ENCODE data around the gene PTPN14.
"Not testable (repeated sequence)": the region's sequence is repeated elsewhere in the genome, so short reads cannot be mapped to it uniquely, and the experiment has no call there.

PTPN14 gene

GRCh38 chr1:214402613-214403083 is 148.8 kb downstream of the PTPN14 start:
- DNase-seq = no peak

DNA sequence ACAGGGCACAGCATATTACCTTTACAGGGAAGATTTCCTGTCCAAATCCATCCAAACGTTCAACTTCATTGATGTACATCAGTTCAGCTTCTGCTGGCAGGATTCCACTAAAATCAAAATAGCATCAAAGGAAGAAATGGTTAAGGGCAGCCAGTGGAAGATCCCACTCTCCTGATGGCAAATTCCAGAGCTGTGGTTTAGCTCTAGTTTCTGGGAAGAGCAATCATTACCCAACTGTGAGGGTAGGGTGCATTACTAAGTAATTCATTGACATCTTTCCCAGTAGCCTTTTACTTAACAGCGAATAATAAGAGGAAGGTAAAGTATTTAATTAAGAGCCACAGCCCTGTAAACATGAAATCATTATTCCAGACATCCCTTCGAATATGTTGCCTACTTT is 149.7 kb downstream of the PTPN14 start:
- no peak for DNase-seq

GRCh38 chr1:214400131-214400530 is 151.3 kb downstream of the PTPN14 start:
- no peak for DNase-seq

- DNase-seq = no peak
Measured at GRCh38 chr1:214398490-214398889, 152.9 kb downstream of the PTPN14 start.

DNA sequence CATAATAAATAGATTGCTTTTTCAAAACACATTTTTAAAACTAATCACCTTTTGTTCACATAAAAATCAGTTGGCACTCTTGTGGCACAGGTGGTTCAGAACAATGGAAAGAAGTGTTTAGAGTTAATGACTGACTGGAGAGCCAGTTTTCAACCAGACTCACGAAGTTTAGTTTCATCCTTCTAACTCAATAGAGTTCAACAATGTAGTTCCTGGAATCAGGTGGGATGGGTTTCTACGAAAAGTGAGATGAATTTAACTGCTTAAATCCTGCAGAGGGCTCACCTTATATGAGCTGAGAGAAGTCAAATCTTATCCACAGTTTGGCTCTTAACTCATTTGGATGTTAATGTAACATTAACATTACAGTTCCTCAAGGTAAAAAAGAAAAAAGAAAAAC is 153.9 kb downstream of the PTPN14 start:
- DNase-seq = no peak

DNA sequence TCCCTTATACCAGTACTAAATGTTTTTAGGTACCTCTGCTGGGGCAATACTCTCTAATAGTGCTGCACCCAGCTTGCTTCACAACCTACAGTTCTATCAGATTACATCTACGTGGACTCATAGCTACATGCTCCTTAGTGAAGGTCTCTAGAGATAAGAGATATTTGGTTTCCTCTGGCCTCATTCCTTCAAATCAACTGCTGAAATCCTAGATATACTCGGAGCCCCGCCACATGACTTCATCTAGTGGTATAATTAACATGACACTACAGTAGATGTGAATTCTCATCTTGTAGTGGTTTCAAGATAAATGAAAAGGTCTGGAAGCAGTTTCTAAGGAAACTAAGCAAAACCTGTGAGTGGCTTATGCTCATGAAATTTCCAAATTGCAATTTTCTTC is 155.1 kb downstream of the PTPN14 start:
- no peak for DNase-seq

GRCh38 chr1:214394569-214394968 is 156.8 kb downstream of the PTPN14 start:
- not testable (repeated sequence) for DNase-seq

GRCh38 chr1:214393086-214393485 is 158.3 kb downstream of the PTPN14 start:
- no peak for DNase-seq

DNA sequence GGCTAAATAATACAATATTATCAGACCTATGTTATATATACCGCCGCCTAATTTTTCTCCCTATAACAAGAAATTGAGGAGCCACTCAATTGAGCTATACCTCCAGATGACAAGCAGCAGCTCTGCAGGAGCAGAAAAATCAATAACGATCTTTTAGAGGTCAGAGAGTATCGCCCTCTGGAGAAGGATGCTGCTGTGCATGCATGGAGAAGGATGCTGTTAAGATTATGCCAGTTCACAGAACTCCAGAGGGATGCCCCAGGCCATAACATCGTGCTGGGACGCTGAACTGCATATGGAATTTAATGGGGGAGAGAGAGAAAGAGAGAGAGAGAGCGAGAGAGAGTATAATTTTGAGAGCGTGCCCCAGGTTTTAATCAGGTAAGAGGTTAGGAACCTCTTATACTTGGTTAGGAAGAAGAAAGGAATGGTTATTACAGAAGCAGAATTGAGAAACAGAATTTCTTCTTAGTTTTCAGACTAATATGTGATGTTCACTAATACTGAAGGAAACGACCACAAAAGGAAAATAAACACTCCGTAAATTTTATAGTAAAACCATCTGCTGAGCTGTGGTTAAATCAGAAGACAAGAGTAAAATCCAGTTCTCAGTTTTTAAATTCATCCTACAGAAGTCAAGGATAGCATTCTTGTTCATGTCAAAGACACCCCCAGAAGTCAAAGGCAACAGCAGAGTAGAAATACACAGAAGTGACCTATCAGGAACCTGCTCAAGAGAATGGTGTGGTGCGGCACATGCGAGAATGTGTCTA is 159.3 kb downstream of the PTPN14 start:
- no peak for DNase-seq

GRCh38 chr1:214389734-214390133 is 161.7 kb downstream of the PTPN14 start:
- DNase-seq = no peak

DNA sequence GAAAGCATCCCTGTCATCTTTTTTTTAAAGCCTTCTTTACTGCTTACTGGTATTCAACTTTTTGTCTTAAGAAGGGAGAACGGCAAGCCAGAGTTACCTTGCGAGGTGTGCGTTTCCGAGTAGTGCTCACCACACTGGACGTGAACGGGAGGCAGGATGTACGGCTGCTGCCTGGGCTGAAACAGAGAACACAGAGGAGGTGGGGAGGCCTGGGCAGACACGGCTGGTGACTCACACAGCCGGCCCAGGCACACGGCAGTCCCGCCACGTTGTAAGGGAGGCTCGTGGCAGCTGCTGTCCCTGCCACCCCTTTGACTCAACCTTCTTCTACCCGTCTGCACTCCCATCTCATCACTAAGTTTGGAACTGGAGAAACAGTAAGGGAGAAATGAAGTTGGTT is 164.7 kb downstream of the PTPN14 start:
- DNase-seq = no peak

GRCh38 chr1:214386333-214386732 is 165.1 kb downstream of the PTPN14 start:
- no peak for DNase-seq

DNA sequence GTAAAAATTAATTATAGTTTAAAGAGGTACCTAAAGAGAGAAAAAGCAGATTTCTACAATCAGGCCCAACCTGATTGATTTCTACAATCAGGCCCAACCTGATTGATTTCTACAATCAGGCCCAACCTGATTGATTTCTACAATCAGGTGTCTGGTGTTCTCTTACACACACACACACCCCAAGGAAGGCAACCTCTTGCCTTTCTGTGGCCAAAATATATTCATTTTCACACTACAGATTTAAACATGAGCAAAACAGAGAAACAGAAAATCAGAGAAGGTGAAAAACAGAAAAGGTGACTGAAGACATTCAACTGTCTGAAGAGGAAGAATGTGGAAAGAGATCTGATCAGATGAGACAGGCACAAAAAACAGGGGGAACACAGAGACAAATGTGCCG is 166.0 kb downstream of the PTPN14 start:
- no peak for DNase-seq

- no peak for DNase-seq
Measured at GRCh38 chr1:214384373-214385079, 166.9 kb downstream of the PTPN14 start.

DNA sequence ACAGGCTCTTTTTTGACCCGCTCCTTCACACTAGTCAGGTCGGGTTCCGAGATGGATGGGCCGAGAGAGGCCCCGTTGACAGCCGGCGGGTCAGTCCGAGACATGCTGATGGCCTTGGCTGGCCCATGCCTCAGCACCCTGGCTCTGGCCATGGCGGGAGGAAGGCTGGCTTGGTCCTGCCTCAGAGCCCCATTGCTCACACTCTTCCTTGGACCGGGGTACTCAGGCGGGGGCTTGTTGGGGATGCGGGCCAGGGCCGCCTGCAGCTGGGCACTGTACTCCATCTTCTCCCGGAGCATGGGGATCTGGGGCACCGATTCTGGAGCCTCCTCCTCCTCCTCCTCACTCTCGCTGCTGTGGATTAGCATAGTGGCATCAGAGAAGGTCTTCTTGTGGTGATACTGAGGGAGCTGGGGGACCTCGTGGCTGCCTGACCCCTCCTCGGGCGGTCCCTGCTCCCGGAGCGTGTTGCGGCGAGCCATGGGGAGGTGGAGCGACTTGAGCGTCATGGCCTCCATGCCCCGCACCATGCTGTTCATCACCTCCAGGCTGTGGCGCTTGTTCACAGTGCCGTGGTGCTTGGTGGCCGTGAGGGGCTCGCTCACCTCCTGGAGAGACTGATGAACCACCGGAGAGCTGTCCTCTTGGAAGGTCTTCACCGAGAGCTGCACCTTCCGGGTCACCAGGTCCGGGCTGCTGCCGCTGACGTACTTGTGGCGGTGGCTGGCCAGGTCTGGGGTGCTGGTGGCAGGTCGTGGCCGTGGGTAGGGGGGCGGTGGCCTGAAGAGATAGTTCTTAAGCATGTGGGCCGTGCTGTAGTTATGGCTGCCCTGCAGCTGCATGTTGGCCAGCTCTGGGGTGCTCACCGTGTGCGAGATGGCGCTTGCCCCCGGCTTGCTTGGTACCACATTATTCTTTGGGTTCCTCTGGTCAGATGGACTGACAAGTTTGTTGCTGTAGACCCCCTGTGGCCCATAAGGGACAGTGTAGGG is 167.7 kb downstream of the PTPN14 start:
- DNase-seq = no peak

DNA sequence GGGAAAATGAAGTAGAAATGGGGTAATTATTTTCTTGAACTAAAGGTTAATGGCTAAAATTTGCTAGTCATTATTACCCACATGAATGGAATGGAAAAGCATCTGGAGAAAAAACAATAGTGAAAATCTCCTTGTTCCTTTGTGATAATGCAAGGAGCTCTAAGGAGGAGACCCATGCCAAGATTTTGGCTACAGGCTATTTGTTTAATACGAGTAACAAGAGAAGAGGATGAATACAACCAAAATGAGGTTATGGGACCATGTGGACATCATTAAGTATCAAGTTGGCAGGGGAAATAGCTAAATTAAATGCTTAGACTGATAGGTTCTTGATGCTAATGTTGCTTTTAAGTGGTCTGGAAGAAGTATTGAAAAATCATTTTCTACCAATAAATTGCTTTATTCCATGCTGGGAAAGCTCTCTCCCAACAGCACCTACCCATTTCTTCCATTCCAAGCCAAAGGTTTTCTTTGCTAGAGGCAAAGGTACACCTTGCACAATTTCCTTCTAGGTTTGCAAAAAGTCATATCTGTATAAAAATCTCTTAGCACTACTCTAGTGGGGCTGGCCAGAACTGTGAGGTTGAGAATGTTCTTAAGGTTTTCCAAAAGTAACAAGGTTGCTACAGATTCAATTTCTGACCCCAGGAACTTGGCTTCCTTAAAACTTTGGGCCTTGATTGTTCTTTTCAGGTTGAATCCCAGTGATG is 170.3 kb downstream of the PTPN14 start:
- no peak for DNase-seq

DNA sequence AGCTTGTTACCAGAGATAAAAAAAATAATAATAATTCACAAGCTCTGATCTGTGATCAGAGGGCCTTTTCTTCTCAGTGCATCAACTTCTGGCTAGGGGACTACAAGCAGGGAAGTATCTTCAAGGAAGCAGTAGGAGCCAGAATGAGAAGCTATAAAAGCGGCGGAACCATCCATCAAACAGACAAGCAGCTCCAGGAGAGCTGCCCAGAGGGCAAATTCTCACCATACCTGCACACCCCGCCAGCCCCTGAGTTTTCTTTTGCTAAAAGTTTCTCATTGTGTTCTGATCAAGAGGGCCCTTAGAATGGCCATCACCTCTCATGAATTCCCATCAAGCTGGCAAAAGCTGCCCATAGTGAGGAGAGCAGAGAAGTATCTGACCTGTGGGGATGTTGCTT is 171.0 kb downstream of the PTPN14 start:
- no peak for DNase-seq

- no peak for DNase-seq
Measured at GRCh38 chr1:214379236-214379970, 172.0 kb downstream of the PTPN14 start.

DNA sequence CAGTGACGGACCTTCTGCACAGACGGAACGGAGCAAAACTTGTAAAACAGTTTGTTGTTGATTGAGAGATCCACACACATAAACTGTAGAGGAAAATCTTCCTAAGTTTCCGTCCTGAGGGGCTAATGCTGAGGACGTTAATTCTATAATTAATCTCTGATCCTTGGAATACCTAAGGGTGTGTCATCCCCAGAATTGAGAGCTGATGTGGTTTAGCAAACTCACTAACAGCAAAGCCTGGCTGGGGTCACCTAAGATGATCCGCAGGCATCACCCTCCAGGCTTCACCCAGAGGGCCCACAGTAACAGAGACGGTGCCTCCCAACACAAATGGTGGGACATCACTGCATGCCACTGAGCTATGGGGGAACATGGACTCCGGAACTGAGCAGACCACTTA is 172.9 kb downstream of the PTPN14 start:
- DNase-seq = no peak

DNA sequence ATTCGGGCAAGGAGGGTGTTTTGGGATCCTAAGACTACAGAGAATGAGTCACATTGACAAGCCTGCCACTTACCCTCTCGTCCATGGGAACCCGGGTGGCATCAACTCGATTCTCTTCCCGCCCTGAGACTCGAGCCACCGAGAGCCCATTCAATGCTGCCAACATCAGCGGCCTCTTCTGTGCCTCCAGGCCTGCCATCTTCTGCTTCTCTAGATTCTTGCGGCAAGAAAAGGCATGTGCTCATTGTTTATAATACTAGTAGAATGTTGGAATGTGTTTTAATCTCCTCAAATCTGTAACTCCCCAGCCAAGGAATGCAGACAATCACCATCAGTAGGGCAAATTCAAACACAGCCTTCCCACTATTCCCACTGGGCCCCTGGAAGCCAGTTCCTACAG is 173.5 kb downstream of the PTPN14 start:
- no peak for DNase-seq
